HepG2 (cell line): Measurements from ENCODE around the gene PYDC2. TPM values are rescaled to one million over a fixed set of nuclear protein-coding genes. Genes with fewer than 3 reads are reported as not detected.
A peak's percentile ranks its signal among the peaks of the same experiment; 100 is the strongest.

ENCODE experiments used
- ATAC-seq: fragments of 200-7000 bp; cut with Tn5 transposase; 3 replicates; pipeline ENCODE4 v1.9.1; 2020; ENCODE audit warnings: mild to moderate bottlenecking, moderate library complexity
- BruUV-seq: library from RNA; stranded (reverse); fragments of 400-500 nt; replicated peaks from 2 replicates; lab custom pipeline; 2021; lab: Mats Ljungman, UMichigan
- CTCF ChIA-PET: fragments of 300-600 bp; formaldehyde crosslinking; extraction: SDS; loops from one replicate; lab custom pipeline; 2021; ENCODE audit warnings: low total read pairs, inconsistent platforms, low intra/inter-chr PET ratio; lab: Yijun Ruan, JAX
- POLR2A ChIA-PET: fragments of 350-600 bp; sonication (Branson Sonifier 250); formaldehyde crosslinking; loops from one replicate; lab custom pipeline; 2020; ENCODE audit warnings: antibody characterized with exemption, inconsistent platforms; lab: Yijun Ruan, JAX
- DNase-seq: peaks from one replicate; pipeline ENCODE4 v3.0.0-alpha.2; 2015; ENCODE audit warnings: low spot score
- FAIRE-seq: peaks from 3 replicates; lab custom pipeline; 2011; peaks lifted over from hg19 to GRCh38; lab: Jason Lieb, UNC
- H2AFZ ChIP-seq: one replicate; pipeline ENCODE4 v1.6.1; 2011; ENCODE audit warnings: low read length, inconsistent platforms
- H3K27ac ChIP-seq: fragments of 300-600 bp; 3 replicates; pipeline ENCODE4 v1.8.0; 2011; ENCODE audit warnings: mixed run types, mild to moderate bottlenecking, mixed read lengths, low read length, inconsistent platforms; ENCODE audit not compliant: insufficient read depth; ENCODE audit errors: extremely low read length
- H3K27me3 ChIP-seq, 2 experiments: fragments of 200-600 bp in 1 of 2; 2 replicates in 1 of 2; 3 replicates in 1 of 2; pipeline versions ENCODE4 v1.6.0 to v1.8.0; 2011; ENCODE audit warnings: low read length in 2 of 2, mild to moderate bottlenecking in 2 of 2, moderate library complexity in 2 of 2, inconsistent platforms in 1 of 2; ENCODE audit not compliant: insufficient read depth in 2 of 2, control insufficient read depth in 1 of 2
- H3K36me3 ChIP-seq, 2 experiments: fragments of 200-600 bp in 1 of 2; replicated peaks in 1 of 2; 2 replicates in 1 of 2; 3 replicates in 1 of 2; pipeline versions ENCODE4 v1.5.1 to v1.8.0; 2011; ENCODE audit warnings: low read length in 2 of 2, inconsistent platforms in 1 of 2; ENCODE audit not compliant: insufficient read depth in 2 of 2, control insufficient read depth in 1 of 2
- H3K4me1 ChIP-seq: 2 replicates; pipeline ENCODE4 v1.5.1; 2012; ENCODE audit warnings: low read length, inconsistent platforms; ENCODE audit not compliant: insufficient read depth
- H3K4me2 ChIP-seq: 2 replicates; pipeline ENCODE4 v1.6.0; 2011; ENCODE audit warnings: low read depth, low read length, inconsistent platforms
- H3K4me3 ChIP-seq, 3 experiments: fragments of 200-600 bp in 1 of 3; sonication (generic), shearing (Covaris generic) in 1 of 3; replicated peaks in 1 of 3; 2 replicates each; pipeline ENCODE4 v1.5.1; 2011 to 2016; ENCODE audit warnings: low read length in 3 of 3, inconsistent platforms in 2 of 3, low read depth in 2 of 3, mild to moderate bottlenecking in 2 of 3, control low read depth in 1 of 3, mixed read lengths in 1 of 3; ENCODE audit not compliant: insufficient read depth in 1 of 3
- H3K79me2 ChIP-seq: one replicate; pipeline ENCODE4 v1.6.1; 2011; ENCODE audit warnings: low read length, inconsistent platforms; ENCODE audit not compliant: insufficient read depth
- H3K9ac ChIP-seq: 2 replicates; pipeline ENCODE4 v1.6.0; 2011; ENCODE audit warnings: mild to moderate bottlenecking, low read depth, low read length, inconsistent platforms; ENCODE audit not compliant: insufficient read depth
- H3K9me3 ChIP-seq: 2 replicates; pipeline ENCODE4 v1.5.1; 2012; ENCODE audit warnings: mild to moderate bottlenecking, low read length
- H4K20me1 ChIP-seq: 2 replicates; pipeline ENCODE4 v1.6.0; 2011; ENCODE audit warnings: inconsistent platforms, mild to moderate bottlenecking, low read length, moderate library complexity; ENCODE audit not compliant: insufficient read depth
- ATF3 ChIP-seq: sonication (generic); formaldehyde crosslinking; IDR thresholded peaks from 2 replicates; pipeline ENCODE4 v1.4.0; 2020; ENCODE audit warnings: missing genetic modification reagents
- ATRX ChIP-seq: sonication (generic); formaldehyde crosslinking; IDR thresholded peaks from 2 replicates; pipeline ENCODE4 v1.4.0; 2020; ENCODE audit warnings: missing genetic modification reagents, borderline replicate concordance
- CBFB ChIP-seq: sonication (generic); formaldehyde crosslinking; IDR thresholded peaks from 2 replicates; pipeline ENCODE4 v1.4.0; 2020; ENCODE audit warnings: missing genetic modification reagents
- CCAR2 ChIP-seq: fragments of 200-400 bp; formaldehyde crosslinking; optimal IDR thresholded peaks from 2 replicates; pipeline ENCODE3; 2018; ENCODE audit warnings: low read depth, mild to moderate bottlenecking, low read length, moderate library complexity
- GATAD2A ChIP-seq: IDR thresholded peaks from 2 replicates; pipeline ENCODE4 v1.6.1; 2016
- HNRNPK ChIP-seq: fragments of 200-400 bp; formaldehyde crosslinking; IDR thresholded peaks from 2 replicates; pipeline ENCODE4 v1.6.1; 2018; ENCODE audit warnings: low read length, low read depth, moderate library complexity, mild to moderate bottlenecking; ENCODE audit not compliant: poor library complexity, severe bottlenecking
- PCBP1 ChIP-seq: fragments of 200-400 bp; formaldehyde crosslinking; IDR thresholded peaks from 2 replicates; pipeline ENCODE4 v1.6.1; 2017; ENCODE audit warnings: mild to moderate bottlenecking, low read depth, low read length, borderline replicate concordance
- ZNF10 ChIP-seq: sonication (generic); formaldehyde crosslinking; IDR thresholded peaks from 2 replicates; pipeline ENCODE4 v1.4.0; 2020; ENCODE audit warnings: mild to moderate bottlenecking, low read depth, missing genetic modification reagents, borderline replicate concordance
- ZNF17 ChIP-seq: sonication (generic); formaldehyde crosslinking; IDR thresholded peaks from 2 replicates; pipeline ENCODE4 v1.5.0; 2020; ENCODE audit warnings: mild to moderate bottlenecking, missing genetic modification reagents
- ZNF580 ChIP-seq: IDR thresholded peaks from 2 replicates; pipeline ENCODE4 v1.6.1; 2016; ENCODE audit warnings: low read depth, borderline replicate concordance
- ZNF777 ChIP-seq: sonication (generic); formaldehyde crosslinking; IDR thresholded peaks from 2 replicates; pipeline ENCODE4 v1.4.0; 2020; ENCODE audit warnings: missing genetic modification reagents
- WGBS: methylation state at CpG from one replicate; pipeline ENCODE4 v1.1.6; 2017; ENCODE audit warnings: low lambda C conversion rate; 5-methylcytosine and 5-hydroxymethylcytosine counted together
- in situ Hi-C: cut with HindIII; loops from 2 replicates; pipeline ENCODE4 v1.10.0; 2017; ENCODE audit warnings: low pct_unique_long_range_greater_than_20kb; ENCODE audit not compliant: extremely low pct_ligation_motif_present
- intact Hi-C: fragments of 100-400 bp; cut with micrococcal nuclease; formaldehyde crosslinking; loops from one replicate; pipeline ENCODE4 v1.10.0; 2022; ENCODE audit not compliant: unreplicated experiment
- polyA plus RNA-seq, 8 experiments: library from polyadenylated mRNA; depleted of rRNA in 3 of 8; stranded (reverse) in 7 of 8; unstranded in 1 of 8; fragments of >200 nt; fragmentation: Illumina TruSeq in 4 of 8; extraction: Trizol in 4 of 8; gene quantifications; 2 replicates each; pipeline versions ENCODE4 v1.2.1 to v1.2.3, GENCODE V29; 2011 to 2016; ENCODE audit warnings: low read depth in 4 of 8, missing spikeins in 1 of 8, mixed read lengths in 1 of 8; ENCODE audit not compliant: insufficient read depth in 1 of 8
- total RNA-seq, 5 experiments: library from RNA; depleted of rRNA; stranded (reverse); fragments of >200 nt; fragmentation: Illumina TruSeq; extraction: Trizol; gene quantifications; 2 replicates each; pipeline ENCODE4 v1.2.3, GENCODE V29; 2016; ENCODE audit warnings: low read depth in 1 of 5
- TF ChIP-seq, protein P1 (sequence below): sonication (generic); formaldehyde crosslinking; IDR thresholded peaks from 2 replicates; pipeline ENCODE4 v1.8.0; 2022; ENCODE audit warnings: missing genetic modification reagents, mild to moderate bottlenecking, inconsistent platforms, borderline replicate concordance
- TF ChIP-seq, protein P2 (sequence below): sonication (generic); formaldehyde crosslinking; IDR thresholded peaks from 2 replicates; pipeline ENCODE4 v1.8.0; 2022; ENCODE audit warnings: missing genetic modification reagents, mild to moderate bottlenecking, moderate library complexity, borderline replicate concordance

The PYDC2 gene
- total and polyA plus RNA-seq, 2 of the 13 experiments (the other 11 are each of a cell fraction or from before 2014, with no cell fraction given), result not detected

DNA sequence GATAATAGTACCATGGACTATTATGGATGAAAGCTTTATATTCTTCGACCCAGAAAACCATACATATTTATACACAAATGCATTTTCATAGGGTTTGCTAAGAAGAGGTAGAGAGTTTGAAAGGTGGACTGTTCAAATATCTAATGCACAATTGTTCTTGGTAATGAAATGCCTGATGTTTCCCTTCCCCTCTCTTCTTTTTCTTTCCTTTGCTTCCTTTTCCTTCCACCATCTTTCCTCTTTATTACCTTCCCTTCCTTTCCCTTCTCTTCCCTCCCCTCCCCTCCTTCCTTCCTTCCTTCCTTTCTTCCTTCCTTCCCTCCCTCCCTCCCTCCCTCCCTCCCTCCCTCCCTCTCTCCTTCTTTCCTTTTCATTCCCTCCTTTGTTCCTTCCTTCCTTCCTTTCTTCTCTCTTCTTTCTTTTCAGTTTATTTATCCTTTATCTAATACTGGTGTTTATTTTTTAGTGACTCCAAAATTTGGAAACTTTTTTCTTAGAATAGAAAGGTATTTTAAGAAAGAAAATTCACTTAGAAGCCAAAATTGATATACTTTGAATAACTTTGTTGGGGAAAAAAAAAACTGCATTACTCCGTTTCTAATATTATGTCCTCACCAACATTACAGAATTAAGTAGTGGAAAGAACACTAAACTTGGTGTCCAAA lies 22.7 kb upstream of the PYDC2 start:
- Histone ChIP-seq H3K36me3 (no peaks in the 10 kb centered on the region), H3K27me3 (no peaks in the 10 kb centered on the region; a peak in 1 of 5 replicates), H3K9me3 (no peaks in the 10 kb centered on the region), H2AFZ (no peak overlapping the region), H4K20me1 (no peaks in the 10 kb centered on the region), H3K4me3 (no peak overlapping the region), H3K79me2 (no peaks in the 10 kb centered on the region), H3K9ac (no peak overlapping the region), H3K27ac (no peak overlapping the region), H3K4me1 (no peaks in the 10 kb centered on the region), H3K4me2 (no peak overlapping the region)
- CTCF ChIA-PET, result no interaction called here
- DNase-seq (no peak), ATAC-seq (no peak), FAIRE-seq (no peak)
- POLR2A ChIA-PET, result no interaction called here
- TF ChIP-seq HNRNPK, result peak; percentile 93
- TF ChIP-seq CBFB (CRISPR knock-in tag), result no peak
- 0 out of 2 replicates have a peak, but pooled peaks have one; percentile 39 for TF ChIP-seq PCBP1
- TF ChIP-seq ZNF17 (CRISPR knock-in tag), result no peak
- TF ChIP-seq ZNF10, result no peak
- TF ChIP-seq GATAD2A, result no peak
- TF ChIP-seq, protein P1, sequence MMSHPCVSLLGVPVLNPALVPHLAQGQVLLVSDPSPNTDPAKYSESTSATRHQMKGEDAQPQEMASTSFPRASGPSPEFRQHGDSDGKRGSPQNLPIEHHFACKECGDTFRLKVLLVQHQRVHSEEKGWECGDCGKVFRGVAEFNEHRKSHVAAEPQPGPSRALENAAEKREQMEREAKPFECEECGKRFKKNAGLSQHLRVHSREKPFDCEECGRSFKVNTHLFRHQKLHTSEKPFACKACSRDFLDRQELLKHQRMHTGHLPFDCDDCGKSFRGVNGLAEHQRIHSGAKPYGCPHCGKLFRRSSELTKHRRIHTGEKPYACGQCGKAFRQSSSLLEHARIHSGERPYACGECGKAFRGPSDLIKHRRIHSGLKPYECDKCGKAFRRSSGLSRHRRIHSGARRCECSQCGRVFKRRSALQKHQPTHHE (CRISPR knock-in tag), result no peak
- no peak for TF ChIP-seq ZNF777
- no peak for TF ChIP-seq ATF3 (CRISPR knock-in tag)
- TF ChIP-seq ZNF580 (CRISPR knock-in tag), result no peak
- TF ChIP-seq, protein P2, sequence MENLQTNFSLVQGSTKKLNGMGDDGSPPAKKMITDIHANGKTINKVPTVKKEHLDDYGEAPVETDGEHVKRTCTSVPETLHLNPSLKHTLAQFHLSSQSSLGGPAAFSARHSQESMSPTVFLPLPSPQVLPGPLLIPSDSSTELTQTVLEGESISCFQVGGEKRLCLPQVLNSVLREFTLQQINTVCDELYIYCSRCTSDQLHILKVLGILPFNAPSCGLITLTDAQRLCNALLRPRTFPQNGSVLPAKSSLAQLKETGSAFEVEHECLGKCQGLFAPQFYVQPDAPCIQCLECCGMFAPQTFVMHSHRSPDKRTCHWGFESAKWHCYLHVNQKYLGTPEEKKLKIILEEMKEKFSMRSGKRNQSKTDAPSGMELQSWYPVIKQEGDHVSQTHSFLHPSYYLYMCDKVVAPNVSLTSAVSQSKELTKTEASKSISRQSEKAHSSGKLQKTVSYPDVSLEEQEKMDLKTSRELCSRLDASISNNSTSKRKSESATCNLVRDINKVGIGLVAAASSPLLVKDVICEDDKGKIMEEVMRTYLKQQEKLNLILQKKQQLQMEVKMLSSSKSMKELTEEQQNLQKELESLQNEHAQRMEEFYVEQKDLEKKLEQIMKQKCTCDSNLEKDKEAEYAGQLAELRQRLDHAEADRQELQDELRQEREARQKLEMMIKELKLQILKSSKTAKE (CRISPR knock-in tag), result no peak
- TF ChIP-seq ATRX (CRISPR knock-in tag), result no peak
- no peak for TF ChIP-seq CCAR2
- intact Hi-C loops (no loop called here), in situ Hi-C loops (no loop called here)
- no TSS peak for BruUV-seq
- 2% methylated on average over 2 of the region's 2 CpGs for WGBS
